ENCODE measurements around the gene SULT2B1.
A peak's percentile ranks its signal among the peaks of the same experiment; 100 is the strongest.
"Not testable (repeated sequence)": the region's sequence is repeated elsewhere in the genome, so short reads cannot be mapped to it uniquely, and the experiment has no call there.

Gene SULT2B1

GRCh38 chr19:48618916-48619691 is 67.1 kb downstream of the SULT2B1 start, which contains the start of the genes RPL18 and SPHK2:
Gene RPL18, minus strand, starts transcription at chr19:48619178. Its CDS starts 35 bp downstream, at chr19:48619143.
Gene SPHK2, plus strand, starts transcription at chr19:48619506. Its CDS starts 1,009 bp downstream, at chr19:48620515.
- DNase-seq (ENCODE audit: low spot score): peak; percentile 99

- DNase-seq (ENCODE audit: low spot score): no peak
Observed at GRCh38 chr19:48619692-48620585, 68.0 kb downstream of the SULT2B1 start.

- no peak for DNase-seq (ENCODE audit: low spot score)
Observed at GRCh38 chr19:48623556-48624066, 71.6 kb downstream of the SULT2B1 start.

GRCh38 chr19:48624067-48624594 is 72.2 kb downstream of the SULT2B1 start:
- no peak for DNase-seq (ENCODE audit: low spot score)

GRCh38 chr19:48624791-48625723 is 73.1 kb downstream of the SULT2B1 start:
- no peak for DNase-seq (ENCODE audit: low spot score)

- DNase-seq (ENCODE audit: low spot score): no peak
Observed at GRCh38 chr19:48625891-48626327, 73.9 kb downstream of the SULT2B1 start.

- peak; percentile 78 for DNase-seq (ENCODE audit: low spot score)
Observed at GRCh38 chr19:48627201-48627864, 75.4 kb downstream of the SULT2B1 start.

GRCh38 chr19:48627865-48628314 is 75.9 kb downstream of the SULT2B1 start:
- DNase-seq (ENCODE audit: low spot score): no peak

- DNase-seq (ENCODE audit: low spot score): no peak
Observed at GRCh38 chr19:48628486-48629296, 76.7 kb downstream of the SULT2B1 start.

GRCh38 chr19:48629297-48629598 is 77.3 kb downstream of the SULT2B1 start:
- DNase-seq (ENCODE audit: low spot score): no peak

- DNase-seq (ENCODE audit: low spot score): no peak
Observed at GRCh38 chr19:48629599-48630295, 77.8 kb downstream of the SULT2B1 start.

- DNase-seq (ENCODE audit: low spot score): no peak
Observed at GRCh38 chr19:48630296-48631063, 78.5 kb downstream of the SULT2B1 start.

- DNase-seq (ENCODE audit: low spot score): no peak
Observed at GRCh38 chr19:48631225-48631624, 79.3 kb downstream of the SULT2B1 start.

- not testable (repeated sequence) for DNase-seq (ENCODE audit: low spot score)
Observed at GRCh38 chr19:48632286-48632685, 80.3 kb downstream of the SULT2B1 start.

GRCh38 chr19:48632692-48633147 is 80.7 kb downstream of the SULT2B1 start:
- no peak for DNase-seq (ENCODE audit: low spot score)

GRCh38 chr19:48633148-48634035 is 81.4 kb downstream of the SULT2B1 start:
- no peak for DNase-seq (ENCODE audit: low spot score)

GRCh38 chr19:48634036-48634342 is 82.0 kb downstream of the SULT2B1 start:
- DNase-seq (ENCODE audit: low spot score): no peak

Measured in HuH-7.5 (cell line).